Central memory CD4-positive, alpha-beta T cell (primary cell): ENCODE results near the gene RPH3AL.
"Not testable (repeated sequence)": the region's sequence is repeated elsewhere in the genome, so short reads cannot be mapped to it uniquely, and the experiment has no call there.

Experiments
- DNase-seq: peaks from one replicate; pipeline ENCODE4 v3.0.0; 2022

Gene RPH3AL

GRCh38 chr17:258045-258734 lies 94.4 kb downstream of the RPH3AL start:
- no peak for DNase-seq

GRCh38 chr17:253091-253846 lies 99.3 kb downstream of the RPH3AL start:
- DNase-seq, result no peak

GRCh38 chr17:252456-252855 lies 100.2 kb downstream of the RPH3AL start:
- no peak for DNase-seq

- no peak for DNase-seq
Measured at GRCh38 chr17:251531-251930, 101.1 kb downstream of the RPH3AL start.

GRCh38 chr17:250487-251300 lies 101.9 kb downstream of the RPH3AL start:
- DNase-seq, result no peak

GRCh38 chr17:249236-249993 lies 103.2 kb downstream of the RPH3AL start:
- DNase-seq, result no peak

- DNase-seq, result no peak
Measured at GRCh38 chr17:248337-249235, 104.0 kb downstream of the RPH3AL start.

- no peak for DNase-seq
Measured at GRCh38 chr17:247767-248166, 104.8 kb downstream of the RPH3AL start.

GRCh38 chr17:246851-247421 lies 105.7 kb downstream of the RPH3AL start:
- no peak for DNase-seq

GRCh38 chr17:246226-246625 lies 106.4 kb downstream of the RPH3AL start:
- no peak for DNase-seq

GRCh38 chr17:245611-246010 lies 107.0 kb downstream of the RPH3AL start:
- no peak for DNase-seq

GRCh38 chr17:245020-245419 lies 107.6 kb downstream of the RPH3AL start:
- DNase-seq, result no peak

- DNase-seq, result not testable (repeated sequence)
Measured at GRCh38 chr17:243924-244323, 108.7 kb downstream of the RPH3AL start.

GRCh38 chr17:238964-239259 lies 113.7 kb downstream of the RPH3AL start:
- DNase-seq, result no peak

- no peak for DNase-seq
Measured at GRCh38 chr17:238071-238963, 114.3 kb downstream of the RPH3AL start.

GRCh38 chr17:237406-237955 lies 115.1 kb downstream of the RPH3AL start:
- DNase-seq, result no peak

GRCh38 chr17:236641-237405 lies 115.8 kb downstream of the RPH3AL start:
- no peak for DNase-seq

- DNase-seq, result no peak
Measured at GRCh38 chr17:235831-236640, 116.6 kb downstream of the RPH3AL start.
